LNCaP clone FGC (cell line): ENCODE results near the gene CORO2B.

Experiments used
- DNase-seq: peaks from one replicate; pipeline ENCODE4 v3.0.0-alpha.2; 2011; ENCODE audit warnings: low read depth
- H3K4me3 ChIP-seq: 2 replicates; pipeline ENCODE4 v1.5.1; 2011; ENCODE audit warnings: mild to moderate bottlenecking, low read depth, low read length, control low read depth
- CTCF ChIP-seq: IDR thresholded peaks from 2 replicates; pipeline ENCODE4 v1.5.1; 2012; ENCODE audit warnings: mild to moderate bottlenecking; ENCODE audit not compliant: control insufficient read depth, insufficient read depth; ENCODE audit errors: extremely low read depth

The CORO2B gene

DNA sequence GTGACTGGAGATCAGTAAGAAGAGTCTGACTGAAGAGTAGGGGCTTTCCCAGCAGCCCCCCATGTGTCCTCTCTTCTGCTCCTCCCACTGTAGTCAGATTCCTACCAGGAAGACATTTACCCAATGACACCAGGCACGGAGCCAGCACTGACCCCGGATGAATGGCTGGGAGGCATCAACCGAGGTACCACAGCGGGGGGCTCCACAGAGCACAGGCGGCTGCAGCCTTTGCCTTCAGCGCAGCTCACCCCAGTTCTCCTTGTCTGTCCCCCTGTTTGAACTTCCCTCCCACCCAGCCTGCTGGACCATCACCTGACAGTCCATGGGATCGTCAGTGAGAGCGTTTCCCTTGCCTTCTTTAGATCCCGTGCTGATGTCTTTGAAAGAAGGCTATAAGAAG lies 140.3 kb downstream of the CORO2B start:
- no peak for DNase-seq
- H3K4me3 ChIP-seq = no peak overlapping the region
- TF ChIP-seq CTCF = no peak

GRCh38 chr15:68719672-68720071 lies 140.9 kb downstream of the CORO2B start:
- no peak for TF ChIP-seq CTCF
- no peak for DNase-seq
- H3K4me3 ChIP-seq = no peak overlapping the region

- DNase-seq = no peak
- TF ChIP-seq CTCF = no peak
These were observed 143.1 kb downstream of the CORO2B start for GRCh38 chr15:68721886-68722285.

DNA sequence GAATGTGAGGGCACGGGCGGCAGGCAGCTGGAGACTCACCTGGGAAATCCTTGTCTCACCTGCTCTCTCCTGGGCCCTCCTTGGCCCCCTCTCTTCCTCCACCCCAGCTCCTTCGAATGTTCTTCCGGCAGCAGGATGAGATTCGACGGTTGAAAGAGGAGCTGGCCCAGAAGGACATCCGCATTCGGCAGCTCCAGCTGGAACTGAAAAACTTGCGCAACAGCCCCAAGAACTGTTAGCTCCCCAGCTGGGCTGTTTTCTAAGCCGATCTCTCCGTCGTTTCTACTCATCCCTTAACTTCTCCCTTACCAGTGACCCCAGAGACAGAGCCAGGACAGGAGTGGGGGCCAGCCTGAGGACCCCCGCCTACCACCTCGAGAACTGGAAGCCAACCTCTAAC lies 146.9 kb downstream of the CORO2B start:
- H3K4me3 ChIP-seq = no peak overlapping the region
- TF ChIP-seq CTCF = no peak
- no peak for DNase-seq

More at GRCh38 chr15:68721886-68722285, 143.1 kb downstream of the CORO2B start:
- no peak overlapping the region for H3K4me3 ChIP-seq

GRCh38 chr15:68726246-68726645 lies 147.5 kb downstream of the CORO2B start:
- H3K4me3 ChIP-seq = no peak overlapping the region
- no peak for DNase-seq
- TF ChIP-seq CTCF = no peak

DNA sequence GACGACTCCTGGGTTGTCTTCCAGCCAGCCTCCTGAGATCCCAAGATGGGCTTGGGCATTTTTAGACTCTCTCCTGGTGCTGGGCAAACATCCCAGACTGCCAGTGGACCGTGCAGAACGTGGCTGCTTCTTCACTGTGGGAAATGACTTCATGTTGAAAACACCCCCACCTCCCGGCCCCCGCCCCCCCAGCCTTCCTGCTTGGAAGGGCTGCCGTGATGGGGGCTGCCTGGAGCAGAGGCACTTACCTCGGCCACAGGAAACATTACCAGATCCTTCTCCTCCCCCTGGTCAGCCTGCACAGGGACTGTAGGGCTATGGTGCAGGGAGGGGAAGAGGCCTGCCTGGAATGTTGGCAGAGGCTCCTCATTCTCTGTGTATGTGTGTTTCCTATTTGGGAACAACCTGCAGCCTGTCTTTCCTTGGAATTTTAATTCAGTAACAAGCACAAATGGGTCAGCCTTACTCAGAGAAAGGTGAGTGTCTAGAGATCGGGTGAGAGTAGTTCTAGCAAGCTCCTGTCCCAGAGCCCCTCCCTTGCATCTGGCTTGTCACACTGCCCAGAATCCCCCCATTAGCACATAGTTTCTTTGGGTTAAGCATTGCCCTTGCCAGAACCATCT lies 151.1 kb downstream of the CORO2B start:
- no peak overlapping the region for H3K4me3 ChIP-seq
- DNase-seq = no peak
- no peak for TF ChIP-seq CTCF

GRCh38 chr15:68730471-68730919 lies 151.7 kb downstream of the CORO2B start:
- TF ChIP-seq CTCF = peak; percentile 43
- DNase-seq = peak; percentile 34
- no peak overlapping the region for H3K4me3 ChIP-seq
